IPS-NIHi7 (cell line): ENCODE measurements around the gene PLPP6.

Experiments
- DNase-seq: peaks from one replicate; pipeline ENCODE4 v3.0.0; 2012; ENCODE audit warnings: mixed read lengths; ENCODE audit errors: extremely low spot score

Gene PLPP6

DNA sequence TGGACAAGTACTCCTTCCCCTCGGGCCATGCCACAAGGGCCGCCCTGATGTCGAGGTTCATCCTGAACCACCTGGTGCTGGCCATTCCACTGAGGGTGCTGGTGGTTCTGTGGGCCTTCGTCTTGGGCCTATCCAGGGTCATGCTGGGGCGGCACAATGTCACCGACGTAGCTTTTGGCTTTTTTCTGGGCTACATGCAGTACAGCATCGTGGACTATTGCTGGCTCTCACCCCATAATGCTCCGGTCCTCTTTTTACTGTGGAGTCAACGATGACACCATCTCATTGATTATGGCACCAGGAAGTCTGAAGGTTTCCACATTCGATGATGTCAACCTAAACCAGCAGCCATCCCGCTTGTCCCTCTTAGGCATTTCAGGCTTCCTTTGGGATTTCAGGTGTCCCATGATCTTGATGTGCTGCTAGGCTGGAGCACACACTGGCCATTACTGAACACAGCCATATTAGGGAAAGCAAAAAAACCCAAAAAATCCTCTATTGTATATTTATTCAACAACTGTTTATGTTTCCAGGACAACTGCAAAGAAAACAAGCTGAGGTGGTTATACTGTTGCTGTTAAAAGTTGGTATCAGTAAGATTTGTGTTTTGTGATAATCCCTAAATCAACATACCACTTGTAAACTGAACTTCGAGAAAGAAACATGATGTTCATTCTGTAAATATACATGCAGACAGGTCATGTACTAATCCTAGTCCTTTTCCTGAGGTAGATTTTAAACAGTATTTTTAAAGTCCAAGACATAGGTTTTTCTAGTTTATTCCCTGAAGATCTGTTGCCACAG is 1.1 kb downstream of the PLPP6 start:
- no peak for DNase-seq

- DNase-seq = no peak
Measured at GRCh38 chr9:4663956-4664355, 1.9 kb downstream of the PLPP6 start.

DNA sequence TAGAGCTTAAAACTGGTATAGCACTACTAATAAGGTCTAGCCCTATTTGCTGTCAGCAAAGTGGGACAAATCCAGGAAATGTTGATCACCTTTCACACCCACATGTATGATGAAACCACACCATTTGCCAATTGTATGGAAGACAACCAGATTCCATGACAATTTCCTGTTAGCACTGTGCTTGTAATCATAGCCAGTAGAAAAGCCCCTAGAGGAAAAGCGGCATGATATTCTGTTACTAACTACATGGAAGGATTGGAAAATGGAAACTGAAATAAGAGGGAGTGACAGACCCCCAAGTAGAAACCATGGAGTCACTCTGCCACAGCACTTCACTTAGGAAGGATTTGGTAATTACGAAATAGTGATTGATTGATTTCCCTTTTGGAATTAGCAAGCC is 3.3 kb downstream of the PLPP6 start:
- no peak for DNase-seq

GRCh38 chr9:4666042-4666699 is 4.1 kb downstream of the PLPP6 start, which contains the start of gene SPATA6L:
Gene SPATA6L, minus strand, starts transcription at chr9:4666480. Its CDS starts 230 bp downstream, at chr9:4666250.
- DNase-seq = peak; percentile 22

- no peak for DNase-seq
Measured at GRCh38 chr9:4667681-4668080, 5.6 kb downstream of the PLPP6 start.

DNA sequence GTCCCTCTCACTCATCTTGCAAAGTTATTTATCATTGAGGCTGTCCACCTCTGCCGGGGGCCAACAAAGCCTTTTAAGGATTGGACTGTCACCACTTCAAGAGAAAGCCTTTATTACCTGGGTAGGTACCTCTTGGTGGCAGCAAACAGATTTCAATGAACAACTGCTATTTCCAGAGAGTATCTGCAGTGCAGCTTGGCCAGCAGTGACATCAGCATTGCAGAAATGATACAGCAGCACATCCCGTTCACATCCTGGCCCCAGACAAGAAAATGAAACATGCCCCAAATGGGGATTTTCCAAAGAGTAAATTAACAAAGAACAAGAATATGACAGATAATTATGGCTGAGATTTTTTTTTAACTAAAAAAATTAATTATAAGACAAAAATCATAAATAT is 6.5 kb downstream of the PLPP6 start:
- DNase-seq = no peak

DNA sequence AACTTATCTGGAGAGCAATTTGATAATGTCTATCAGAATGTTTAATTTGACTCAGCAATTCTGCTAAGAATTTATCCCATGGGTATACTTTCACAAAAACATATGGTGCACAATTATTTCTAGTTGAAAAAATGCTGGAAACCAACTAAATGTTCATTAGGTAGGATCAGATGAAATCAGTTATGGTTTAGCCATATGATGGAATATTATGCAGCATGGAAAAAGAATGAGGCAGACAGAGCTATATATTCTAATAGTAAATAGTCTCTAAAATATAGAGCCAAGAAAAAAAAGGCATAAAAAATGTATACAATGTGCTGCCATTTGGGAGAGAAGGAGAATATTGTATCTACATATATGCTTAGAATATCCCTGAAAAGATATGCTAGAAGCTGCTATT is 7.8 kb downstream of the PLPP6 start:
- DNase-seq = no peak

DNA sequence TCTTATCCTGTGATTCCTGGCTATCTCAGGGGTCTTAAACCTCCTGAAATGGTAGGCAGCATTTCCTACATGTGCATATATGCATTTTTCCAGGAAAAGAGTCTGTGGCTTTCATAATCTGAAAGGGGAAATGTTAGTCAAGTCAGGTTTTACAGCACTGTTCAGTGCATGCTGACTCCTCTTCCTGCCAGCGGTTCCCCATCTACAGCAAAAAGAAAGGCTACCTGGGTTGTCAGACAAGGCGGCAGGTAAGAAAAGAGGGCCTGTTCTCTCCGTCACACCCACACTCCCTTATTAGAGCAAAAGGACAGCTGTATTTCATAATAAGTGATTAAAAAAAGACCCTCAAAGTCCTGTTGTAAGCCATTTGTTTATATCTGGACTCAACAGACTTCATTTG is 8.5 kb downstream of the PLPP6 start:
- DNase-seq = no peak

- no peak for DNase-seq
Measured at GRCh38 chr9:4671737-4672136, 9.6 kb downstream of the PLPP6 start.

GRCh38 chr9:4674783-4675182 is 12.7 kb downstream of the PLPP6 start:
- DNase-seq = no peak

DNA sequence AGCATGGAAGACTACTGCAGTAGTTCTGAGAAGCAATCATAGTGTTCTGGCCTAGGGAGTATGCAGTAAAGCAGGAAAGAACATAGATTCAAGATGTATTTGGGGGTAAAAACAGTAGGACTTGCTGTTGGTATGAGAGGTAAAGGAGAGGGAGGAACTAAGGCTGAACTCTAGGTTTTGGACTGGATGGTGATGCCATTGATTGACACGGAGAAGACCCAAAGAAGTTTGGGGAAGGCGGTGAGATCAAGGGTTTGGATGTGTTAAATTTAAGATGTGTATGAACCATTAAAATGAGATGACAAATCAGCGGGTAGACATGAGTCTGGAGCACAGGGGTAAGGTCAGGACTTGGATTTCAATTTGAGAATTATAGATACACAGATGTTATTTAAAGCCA is 15.3 kb downstream of the PLPP6 start:
- no peak for DNase-seq

- DNase-seq = no peak
Measured at GRCh38 chr9:4678679-4679267, 16.7 kb downstream of the PLPP6 start.

DNA sequence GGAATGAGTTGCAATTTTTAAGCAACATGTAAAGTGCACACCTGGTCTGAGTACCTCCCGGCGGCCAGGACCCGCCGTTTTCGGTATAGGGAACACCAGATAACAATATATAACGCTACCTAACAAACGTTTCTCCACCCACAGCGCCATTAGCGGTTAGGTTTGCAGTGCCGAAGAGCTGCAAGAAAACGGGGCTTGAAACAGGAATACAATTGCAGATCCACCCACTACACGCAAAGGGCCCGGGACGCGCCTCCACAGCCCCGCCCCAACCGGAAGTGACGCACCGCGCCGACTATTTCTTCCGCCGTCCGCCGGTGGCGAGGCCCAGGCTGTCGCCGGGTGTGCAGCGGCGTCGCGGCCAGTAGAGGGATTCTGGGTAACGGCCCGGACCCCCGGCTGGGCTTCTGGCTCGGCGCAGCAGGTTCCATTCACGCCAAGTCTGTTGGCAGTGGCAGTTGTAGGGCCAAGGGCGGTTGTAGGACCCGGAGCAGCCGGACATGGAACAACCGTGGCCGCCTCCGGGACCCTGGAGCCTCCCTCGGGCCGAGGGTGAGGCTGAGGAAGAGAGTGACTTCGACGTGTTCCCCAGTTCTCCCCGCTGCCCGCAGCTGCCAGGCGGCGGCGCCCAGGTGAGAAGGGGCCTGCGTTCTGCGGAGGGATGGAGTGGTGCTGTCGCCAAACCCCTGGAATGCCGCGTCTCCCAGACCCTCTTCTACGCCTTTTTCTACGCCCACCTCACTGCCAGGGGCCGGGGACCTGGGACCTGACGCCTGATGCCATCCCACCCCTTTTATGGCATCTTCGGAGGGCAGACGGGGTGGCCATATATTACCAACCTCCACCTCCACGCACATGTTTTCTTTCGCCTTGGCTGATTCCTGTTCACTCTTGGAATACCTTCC is 17.4 kb downstream of the PLPP6 start, which contains the start of gene CDC37L1:
Gene CDC37L1, plus strand, starts transcription at position 302 of the 905 bp plus-strand sequence. Its CDS starts 199 bp downstream, at position 501.
- peak; percentile 94 for DNase-seq

DNA sequence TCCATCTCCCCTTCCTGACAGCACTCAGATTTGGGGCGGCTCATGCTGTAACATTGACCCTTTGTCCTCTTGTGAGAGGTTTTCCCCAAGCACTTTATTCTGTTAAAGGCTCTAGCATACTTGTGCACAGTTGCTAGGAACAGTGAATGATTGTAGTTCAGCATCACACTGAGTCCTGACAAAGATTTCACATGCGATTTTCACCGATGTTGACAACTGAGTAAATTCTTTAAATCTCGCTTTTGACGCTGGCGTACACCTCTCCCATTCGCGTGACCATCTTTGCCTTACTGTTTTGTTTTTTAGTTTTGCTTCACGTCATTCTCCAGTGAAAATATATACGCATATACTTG is 18.1 kb downstream of the PLPP6 start:
- no peak for DNase-seq

DNA sequence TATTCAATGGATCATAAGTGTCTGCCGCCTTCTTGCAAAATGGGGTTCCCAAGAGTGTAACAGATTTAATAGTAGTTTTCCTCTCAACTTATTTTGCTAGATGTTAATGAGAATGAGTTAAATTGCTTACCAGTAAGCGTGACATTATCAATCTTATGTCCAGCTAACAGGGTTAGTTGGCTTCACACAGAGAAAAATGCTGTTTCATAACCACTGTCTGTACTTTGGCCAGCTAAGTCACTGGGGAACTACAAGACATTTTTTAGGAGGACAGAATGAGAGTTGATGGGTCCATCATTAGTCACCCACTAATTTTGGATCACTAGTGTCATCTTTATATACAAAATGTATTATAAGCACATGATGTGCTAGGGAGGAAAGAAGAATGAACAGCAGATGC is 18.7 kb downstream of the PLPP6 start:
- no peak for DNase-seq

- no peak for DNase-seq
Measured at GRCh38 chr9:4684820-4685219, 22.7 kb downstream of the PLPP6 start.

DNA sequence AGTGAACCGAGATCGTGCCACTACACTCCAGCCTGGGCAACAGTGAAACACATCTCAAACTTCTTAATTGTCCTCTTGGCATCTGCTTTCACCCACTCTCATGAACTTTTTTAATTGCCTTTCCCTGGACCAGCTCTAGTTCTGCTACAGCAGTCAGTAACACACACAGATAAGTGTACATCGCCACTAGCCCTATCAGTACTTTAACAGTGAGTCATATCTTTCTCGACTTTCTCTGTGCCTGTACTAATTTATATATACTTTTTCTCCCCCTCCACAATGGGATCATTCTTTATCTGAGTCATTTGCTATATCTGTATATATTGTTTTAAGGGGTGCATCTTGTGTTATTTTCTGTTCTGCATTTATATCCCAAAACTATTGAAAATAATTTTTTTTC is 24.0 kb downstream of the PLPP6 start:
- DNase-seq = no peak

GRCh38 chr9:4686584-4686983 is 24.5 kb downstream of the PLPP6 start:
- DNase-seq = no peak

DNA sequence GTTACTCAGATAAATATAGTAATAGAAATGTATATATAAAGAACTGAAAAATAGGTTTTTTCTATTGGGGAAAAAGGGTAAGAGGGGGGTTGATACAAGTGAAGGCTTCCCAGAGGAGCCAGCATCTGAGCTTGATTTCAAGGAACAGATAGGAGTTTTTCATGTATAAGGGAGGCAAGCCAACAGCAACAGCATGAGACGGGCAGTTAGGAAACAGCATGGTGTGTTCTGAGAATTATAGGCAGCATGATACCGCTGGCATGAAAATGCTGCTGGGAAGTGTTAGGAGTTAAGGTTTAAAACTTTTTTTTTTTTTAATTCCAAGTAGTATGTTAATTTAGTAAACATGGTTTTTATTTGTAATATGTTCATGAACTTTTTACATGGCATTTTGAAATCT is 26.9 kb downstream of the PLPP6 start:
- no peak for DNase-seq

DNA sequence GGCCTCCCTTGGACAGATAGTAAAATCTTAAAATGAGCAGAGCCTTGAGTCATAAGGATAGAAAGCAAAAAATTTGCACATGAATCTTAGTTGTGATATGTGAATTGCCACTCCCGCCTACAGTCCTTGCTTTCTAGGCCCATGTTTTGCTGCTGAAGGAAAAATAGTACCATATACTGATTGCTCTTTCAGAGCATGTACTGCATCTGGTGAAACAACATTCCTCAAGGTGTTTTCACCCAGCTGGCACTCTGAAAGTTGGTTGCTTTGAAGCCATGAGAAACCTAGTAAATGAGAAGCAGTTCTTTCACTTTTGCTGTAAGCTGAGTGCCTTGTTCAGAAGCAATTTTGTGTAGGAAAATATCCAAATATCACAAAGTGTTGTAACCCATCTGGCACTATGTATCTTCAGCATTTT is 27.6 kb downstream of the PLPP6 start:
- no peak for DNase-seq

DNA sequence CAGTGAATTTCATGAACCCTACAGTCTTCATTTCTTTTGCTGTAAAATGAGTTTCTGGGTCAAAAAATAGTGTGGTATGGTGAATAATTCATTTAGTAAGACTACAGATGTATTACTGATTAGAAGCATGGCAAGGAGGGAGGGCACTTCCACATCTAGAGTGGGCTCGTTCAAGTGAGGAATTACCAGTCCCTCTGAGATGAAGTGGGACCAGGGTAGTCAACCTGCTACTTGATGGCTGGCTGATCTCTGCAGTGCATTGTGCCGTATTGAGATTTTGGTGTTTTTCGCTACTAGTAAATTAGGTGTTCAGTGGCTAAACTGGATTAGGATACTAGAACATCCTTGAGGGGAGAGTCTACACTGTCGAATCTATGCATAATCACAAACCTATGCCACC is 28.1 kb downstream of the PLPP6 start:
- no peak for DNase-seq

- DNase-seq = no peak
Measured at GRCh38 chr9:4691795-4692194, 29.7 kb downstream of the PLPP6 start.
